Right lobe of liver (tissue), 4 donors: Measurements from ENCODE around the gene SAMD11.

Experiments
- POLR2A ChIP-seq: fragments of 450-650 bp; IDR thresholded peaks from one replicate; pipeline ENCODE4 v1.6.1; 2017; ENCODE audit warnings: antibody characterized with exemption, mild to moderate bottlenecking
- TF ChIP-seq, protein P1 (sequence below), 4 donors: fragments of 200-600 bp in 3 of 4; fragments of 450-650 bp in 1 of 4; IDR thresholded peaks; one replicate each; pipeline versions ENCODE4 v1.5.1 to v1.8.0; 2016 to 2022; ENCODE audit warnings: antibody characterized with exemption in 4 of 4, mild to moderate bottlenecking in 2 of 4
- donor health status: DM: no; HTN: no; CAD: no.
- donor health status: DM: no; HTN: no; CAD: no.
- donor health status: DM: no; HTN: yes; CAD: no.

DNA sequence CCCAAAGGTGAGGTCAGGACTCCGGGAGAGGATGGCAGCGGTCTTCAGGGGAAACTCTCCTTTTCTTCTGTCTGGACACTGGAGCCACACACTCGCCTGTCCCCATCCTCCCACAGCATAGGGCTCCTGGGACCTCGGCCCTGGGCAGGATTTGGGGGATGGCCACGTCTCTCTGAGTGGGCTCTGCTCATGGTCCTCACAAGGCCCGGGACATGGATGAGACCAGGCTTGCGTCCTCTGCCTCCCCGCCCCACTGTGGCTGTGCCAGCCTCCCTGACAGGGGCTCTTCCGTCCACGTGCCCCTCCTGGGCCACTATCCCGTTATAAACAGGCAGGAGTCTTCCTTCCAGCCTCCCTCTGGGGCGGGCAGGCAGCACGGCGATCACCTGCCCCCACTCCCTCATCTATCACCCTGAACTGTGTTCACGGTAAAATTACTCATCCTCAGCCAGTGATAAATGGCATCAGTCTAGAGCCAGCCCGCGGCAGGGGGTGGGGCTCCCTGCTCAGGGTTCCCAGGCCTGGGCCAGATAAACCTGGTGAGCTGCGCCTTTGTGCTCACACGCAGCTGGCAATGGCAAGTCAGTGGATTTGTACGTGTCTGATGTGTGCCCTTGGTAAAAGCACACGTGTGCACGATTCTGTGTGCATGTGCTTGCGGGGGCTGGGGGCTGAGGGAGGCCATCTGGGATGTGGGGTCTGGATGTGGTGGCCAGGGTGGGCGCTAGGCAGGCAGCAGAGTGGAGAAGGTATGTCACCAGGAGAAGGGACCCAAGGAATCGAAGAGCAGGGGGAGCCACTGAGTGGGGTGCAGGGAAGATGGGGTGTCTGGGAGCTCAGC, 12.6 kb upstream of the SAMD11 start:
- TF ChIP-seq POLR2A, result no peak
- TF ChIP-seq, protein P1, sequence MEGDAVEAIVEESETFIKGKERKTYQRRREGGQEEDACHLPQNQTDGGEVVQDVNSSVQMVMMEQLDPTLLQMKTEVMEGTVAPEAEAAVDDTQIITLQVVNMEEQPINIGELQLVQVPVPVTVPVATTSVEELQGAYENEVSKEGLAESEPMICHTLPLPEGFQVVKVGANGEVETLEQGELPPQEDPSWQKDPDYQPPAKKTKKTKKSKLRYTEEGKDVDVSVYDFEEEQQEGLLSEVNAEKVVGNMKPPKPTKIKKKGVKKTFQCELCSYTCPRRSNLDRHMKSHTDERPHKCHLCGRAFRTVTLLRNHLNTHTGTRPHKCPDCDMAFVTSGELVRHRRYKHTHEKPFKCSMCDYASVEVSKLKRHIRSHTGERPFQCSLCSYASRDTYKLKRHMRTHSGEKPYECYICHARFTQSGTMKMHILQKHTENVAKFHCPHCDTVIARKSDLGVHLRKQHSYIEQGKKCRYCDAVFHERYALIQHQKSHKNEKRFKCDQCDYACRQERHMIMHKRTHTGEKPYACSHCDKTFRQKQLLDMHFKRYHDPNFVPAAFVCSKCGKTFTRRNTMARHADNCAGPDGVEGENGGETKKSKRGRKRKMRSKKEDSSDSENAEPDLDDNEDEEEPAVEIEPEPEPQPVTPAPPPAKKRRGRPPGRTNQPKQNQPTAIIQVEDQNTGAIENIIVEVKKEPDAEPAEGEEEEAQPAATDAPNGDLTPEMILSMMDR (IDR thresholded peaks at IDR 0.05), result no peak
